ENCODE measurements around the gene SEZ6L2.

DNA sequence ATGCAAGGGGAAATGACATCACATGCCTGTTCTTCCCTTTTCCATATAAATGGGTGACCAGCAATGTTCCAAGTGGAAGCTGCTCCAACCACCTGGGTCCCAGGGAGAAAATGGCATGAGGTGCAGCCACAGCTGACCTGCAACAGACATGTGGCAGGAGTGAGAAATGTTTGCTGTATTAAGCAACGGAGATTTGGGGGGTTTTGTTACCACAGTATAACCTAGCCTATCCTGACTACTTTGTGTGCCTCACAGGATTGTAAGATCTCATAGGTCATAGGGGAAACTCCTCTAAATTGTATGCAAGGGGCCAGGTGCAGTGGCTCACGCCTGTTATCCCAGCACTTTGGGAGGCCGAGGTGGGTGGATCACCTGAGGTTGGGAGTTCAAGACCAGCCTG lies 48.4 kb downstream of the SEZ6L2 start:
- TF ChIP-seq, protein P1, sequence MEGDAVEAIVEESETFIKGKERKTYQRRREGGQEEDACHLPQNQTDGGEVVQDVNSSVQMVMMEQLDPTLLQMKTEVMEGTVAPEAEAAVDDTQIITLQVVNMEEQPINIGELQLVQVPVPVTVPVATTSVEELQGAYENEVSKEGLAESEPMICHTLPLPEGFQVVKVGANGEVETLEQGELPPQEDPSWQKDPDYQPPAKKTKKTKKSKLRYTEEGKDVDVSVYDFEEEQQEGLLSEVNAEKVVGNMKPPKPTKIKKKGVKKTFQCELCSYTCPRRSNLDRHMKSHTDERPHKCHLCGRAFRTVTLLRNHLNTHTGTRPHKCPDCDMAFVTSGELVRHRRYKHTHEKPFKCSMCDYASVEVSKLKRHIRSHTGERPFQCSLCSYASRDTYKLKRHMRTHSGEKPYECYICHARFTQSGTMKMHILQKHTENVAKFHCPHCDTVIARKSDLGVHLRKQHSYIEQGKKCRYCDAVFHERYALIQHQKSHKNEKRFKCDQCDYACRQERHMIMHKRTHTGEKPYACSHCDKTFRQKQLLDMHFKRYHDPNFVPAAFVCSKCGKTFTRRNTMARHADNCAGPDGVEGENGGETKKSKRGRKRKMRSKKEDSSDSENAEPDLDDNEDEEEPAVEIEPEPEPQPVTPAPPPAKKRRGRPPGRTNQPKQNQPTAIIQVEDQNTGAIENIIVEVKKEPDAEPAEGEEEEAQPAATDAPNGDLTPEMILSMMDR (IDR thresholded peaks at IDR 0.05 in 4 of 5, conservative IDR thresholded peaks at IDR 0.05 in 1 of 5), result no peak
- TF ChIP-seq POLR2A (IDR thresholded peaks at IDR 0.05), result no peak

All from gastrocnemius medialis (tissue), 4 donors.